Myocyte (in vitro differentiated cells): Measurements from ENCODE around the gene ASXL3. TPM values are rescaled to one million over a fixed set of nuclear protein-coding genes. Genes with fewer than 3 reads are reported as not detected.

ENCODE experiments used
- total RNA-seq: library from RNA; depleted of rRNA; stranded (reverse); fragments of >200 nt; gene quantifications from 2 replicates; pipeline ENCODE4 v1.2.3, GENCODE V29; 2014

ASXL3 gene
- total RNA-seq, 1 donor from 2014 or later, result not detected

Other genes with a start within 250 kb of the ASXL3 start
- not detected in 2 replicates for gene CCDC178, start 137.5 kb upstream of the ASXL3 start, total RNA-seq